HG02852 (cell line): ENCODE measurements around the gene SPIRE2.

Experiments used
- ATAC-seq: cut with Tn5 transposase; IDR thresholded peaks from one replicate; pipeline ENCODE4 v1.9.1; 2021; ENCODE audit warnings: mild to moderate bottlenecking, moderate library complexity; ENCODE audit not compliant: unreplicated experiment

SPIRE2 gene

GRCh38 chr16:89893642-89894548 lies 65.6 kb downstream of the SPIRE2 start:
- ATAC-seq, result no peak

GRCh38 chr16:89895482-89896250 lies 67.4 kb downstream of the SPIRE2 start:
- no peak for ATAC-seq

- no peak for ATAC-seq
Observed at GRCh38 chr16:89897204-89897603, 68.9 kb downstream of the SPIRE2 start.

- ATAC-seq, result no peak
Observed at GRCh38 chr16:89898201-89898967, 70.1 kb downstream of the SPIRE2 start.

- no peak for ATAC-seq
Observed at GRCh38 chr16:89899879-89900481, 71.7 kb downstream of the SPIRE2 start.

- no peak for ATAC-seq
Observed at GRCh38 chr16:89900885-89901284, 72.6 kb downstream of the SPIRE2 start.

- no peak for ATAC-seq
Observed at GRCh38 chr16:89902980-89903379, 74.7 kb downstream of the SPIRE2 start.

GRCh38 chr16:89903908-89904515 lies 75.7 kb downstream of the SPIRE2 start:
- ATAC-seq, result no peak

- ATAC-seq, result no peak
Observed at GRCh38 chr16:89904606-89905510, 76.6 kb downstream of the SPIRE2 start.

- no peak for ATAC-seq
Observed at GRCh38 chr16:89905511-89906139, 77.3 kb downstream of the SPIRE2 start.

GRCh38 chr16:89906140-89907025 lies 78.1 kb downstream of the SPIRE2 start:
- ATAC-seq, result no peak

GRCh38 chr16:89907055-89907814 lies 79.0 kb downstream of the SPIRE2 start:
- ATAC-seq, result no peak

- ATAC-seq, result no peak
Observed at GRCh38 chr16:89908236-89908635, 80.0 kb downstream of the SPIRE2 start.

GRCh38 chr16:89909777-89910716 lies 81.8 kb downstream of the SPIRE2 start:
- ATAC-seq, result no peak

- no peak for ATAC-seq
Observed at GRCh38 chr16:89910717-89911354, 82.6 kb downstream of the SPIRE2 start.

GRCh38 chr16:89911375-89911774 lies 83.1 kb downstream of the SPIRE2 start:
- ATAC-seq, result no peak
